Liver (tissue), 9 donors: ENCODE results near the gene FMOD. TPM values are rescaled to one million over a fixed set of nuclear protein-coding genes. Genes with fewer than 3 reads are reported as not detected.

ENCODE experiments used
- DNase-seq: peaks from one replicate; pipeline ENCODE4 v3.0.0-alpha.2; 2017; ENCODE audit warnings: low spot score
- H3K27ac ChIP-seq, 2 donors: one replicate each; pipeline ENCODE4 v1.7.0; 2013; ENCODE audit warnings: inconsistent platforms in 2 of 2, low read length in 2 of 2, control low read depth in 1 of 2, low read depth in 1 of 2, mild to moderate bottlenecking in 1 of 2
- H3K27me3 ChIP-seq, 4 donors: one replicate each; pipeline versions ENCODE4 v1.6.1 to v1.7.0; 2013; ENCODE audit warnings: low read length in 3 of 4, inconsistent platforms in 1 of 4, mild to moderate bottlenecking in 1 of 4, moderate library complexity in 1 of 4; ENCODE audit not compliant: control insufficient read depth in 4 of 4, insufficient read depth in 4 of 4
- H3K36me3 ChIP-seq, 4 donors: one replicate each; pipeline versions ENCODE4 v1.6.1 to v1.7.0; 2013; ENCODE audit warnings: low read length in 3 of 4, mild to moderate bottlenecking in 3 of 4, low read depth in 1 of 4, moderate library complexity in 1 of 4; ENCODE audit not compliant: control insufficient read depth in 4 of 4, insufficient read depth in 3 of 4
- H3K4me1 ChIP-seq, 4 donors: one replicate each; pipeline versions ENCODE4 v1.6.1 to v1.7.0; 2013; ENCODE audit warnings: low read length in 3 of 4, mild to moderate bottlenecking in 3 of 4, moderate library complexity in 1 of 4; ENCODE audit not compliant: control insufficient read depth in 4 of 4, insufficient read depth in 4 of 4
- H3K4me3 ChIP-seq, 3 donors: one replicate each; pipeline versions ENCODE4 v1.6.1 to v1.7.0; 2013; ENCODE audit warnings: low read length in 3 of 3, control low read depth in 1 of 3, low read depth in 1 of 3, mild to moderate bottlenecking in 1 of 3
- H3K9ac ChIP-seq, 2 donors: one replicate each; pipeline ENCODE4 v1.7.0; 2013; ENCODE audit warnings: low read length in 2 of 2, mild to moderate bottlenecking in 2 of 2, moderate library complexity in 2 of 2, control low read depth in 1 of 2, low read depth in 1 of 2
- H3K9me3 ChIP-seq, 4 donors: one replicate each; pipeline versions ENCODE4 v1.6.1 to v1.7.0; 2013; ENCODE audit warnings: low read length in 3 of 4; ENCODE audit not compliant: control insufficient read depth in 4 of 4
- EGR1 ChIP-seq, 2 donors: IDR thresholded peaks; 2 replicates each; pipeline ENCODE4 v1.6.1; 2016 to 2018; ENCODE audit warnings: antibody characterized with exemption in 2 of 2, low read depth in 2 of 2
- FOXA1 ChIP-seq: IDR thresholded peaks from 2 replicates; pipeline ENCODE4 v1.6.1; 2016; ENCODE audit warnings: antibody characterized with exemption
- FOXA2 ChIP-seq: IDR thresholded peaks from 2 replicates; pipeline ENCODE4 v1.6.1; 2016; ENCODE audit warnings: antibody characterized with exemption
- HNF4A ChIP-seq, 2 donors: conservative IDR thresholded peaks; 2 replicates each; pipeline ENCODE4 v1.6.1; 2016; ENCODE audit warnings: antibody characterized with exemption in 2 of 2, mild to moderate bottlenecking in 2 of 2
- HNF4G ChIP-seq: IDR thresholded peaks from 2 replicates; pipeline ENCODE4 v1.6.1; 2016; ENCODE audit warnings: antibody characterized with exemption
- JUND ChIP-seq, 2 donors: IDR thresholded peaks; 2 replicates each; pipeline ENCODE4 v1.6.1; 2016; ENCODE audit warnings: antibody characterized with exemption in 2 of 2
- MAX ChIP-seq: IDR thresholded peaks from 2 replicates; pipeline ENCODE4 v1.6.1; 2016; ENCODE audit warnings: antibody characterized with exemption
- NR2F2 ChIP-seq: IDR thresholded peaks from 2 replicates; pipeline ENCODE4 v1.6.1; 2016; ENCODE audit warnings: antibody characterized with exemption
- RAD21 ChIP-seq, 2 donors: IDR thresholded peaks; 2 replicates each; pipeline ENCODE4 v1.6.1; 2016; ENCODE audit warnings: antibody characterized with exemption in 2 of 2, mild to moderate bottlenecking in 2 of 2
- RXRA ChIP-seq, 2 donors: IDR thresholded peaks; 2 replicates each; pipeline ENCODE4 v1.6.1; 2017 to 2018; ENCODE audit warnings: antibody characterized with exemption in 2 of 2, mild to moderate bottlenecking in 1 of 2
- SP1 ChIP-seq: IDR thresholded peaks from 2 replicates; pipeline ENCODE4 v1.6.1; 2018; ENCODE audit warnings: antibody characterized with exemption, mild to moderate bottlenecking
- TAF1 ChIP-seq: conservative IDR thresholded peaks from 2 replicates; pipeline ENCODE4 v1.6.1; 2016; ENCODE audit warnings: antibody characterized with exemption, mild to moderate bottlenecking
- YY1 ChIP-seq: IDR thresholded peaks from 2 replicates; pipeline ENCODE4 v1.6.1; 2016; ENCODE audit warnings: antibody characterized with exemption, mild to moderate bottlenecking
- WGBS: extraction: QIAGEN DNeasy Blood & Tissue Kit; methylation state at CpG from one replicate; pipeline ENCODE4 v1.1.7; 2013; 5-methylcytosine and 5-hydroxymethylcytosine counted together
- polyA plus RNA-seq, 2 donors: library from polyadenylated mRNA; stranded (reverse) in 1 of 2; unstranded in 1 of 2; fragments of 200-250 nt in 1 of 2; fragments of >200 nt in 1 of 2; fragmentation: Nextera tagmentation in 1 of 2; extraction: Ambion mirVana in 1 of 2; gene quantifications; one replicate each; pipeline versions ENCODE4 v1.2.1 to v1.2.3, GENCODE V29; 2013 to 2015
- total RNA-seq, 2 donors: library from RNA; depleted of rRNA; stranded (reverse); fragments of >200 nt; gene quantifications; one replicate each; pipeline ENCODE4 v1.2.3, GENCODE V29; 2014
- TF ChIP-seq, protein P1 (sequence below): IDR thresholded peaks from 2 replicates; pipeline ENCODE4 v1.6.1; 2016; ENCODE audit warnings: antibody characterized with exemption
- TF ChIP-seq, protein P2 (sequence below): IDR thresholded peaks from 2 replicates; pipeline ENCODE4 v1.6.1; 2016; ENCODE audit warnings: antibody characterized with exemption
- TF ChIP-seq, protein P3 (sequence below): fragments of 150-350 bp; IDR thresholded peaks from 2 replicates; pipeline ENCODE4 v1.5.1; 2017; ENCODE audit warnings: improper control_type of control experiment, low read depth, low read length; ENCODE audit not compliant: missing input control
- donor health status: healthy.
- donor health status: healthy.
- donor health status: healthy.
- donor health status: healthy.
- donor health status: healthy.

FMOD gene
- total and polyA plus RNA-seq, 4 donors: 1.0 to 7.0 (median 2.4) TPM

GRCh38 chr1:203304391-203304918 lies 46.5 kb downstream of the FMOD start:
- TF ChIP-seq EGR1 (IDR thresholded peaks at IDR 0.05; ENCODE audit: low read depth in 2 of 2) (no peak), RXRA (IDR thresholded peaks at IDR 0.05) (no peak), YY1 (peak; percentile 7)
- TF ChIP-seq, protein P1, sequence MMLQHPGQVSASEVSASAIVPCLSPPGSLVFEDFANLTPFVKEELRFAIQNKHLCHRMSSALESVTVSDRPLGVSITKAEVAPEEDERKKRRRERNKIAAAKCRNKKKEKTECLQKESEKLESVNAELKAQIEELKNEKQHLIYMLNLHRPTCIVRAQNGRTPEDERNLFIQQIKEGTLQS: no peak
- Histone ChIP-seq H3K36me3 (no peaks in the 10 kb centered on the region), H3K4me1 (peaks cover 0 to 11% (median 3%) of the 10 kb centered on the region in 4 donors), H3K27me3 (no peaks in the 10 kb centered on the region), H3K4me3 (peak overlapping the region in 1 of 3 donors; percentile 27), H3K9me3 (no peaks in the 10 kb centered on the region), H3K9ac (peak overlapping the region; percentile 90 to 98), H3K27ac (peak overlapping the region; percentile 82 to 92)
- DNase-seq: no peak
- WGBS: 80% methylated on average over 9 of the region's 9 CpGs

- no peaks in the 10 kb centered on the region for H3K9me3 ChIP-seq
- H3K9ac ChIP-seq: no peak overlapping the region
- no peak for DNase-seq
- H3K27ac ChIP-seq: no peak overlapping the region
- H3K4me1 ChIP-seq: peaks cover 0 to 5% (median 1%) of the 10 kb centered on the region in 4 donors
- H3K27me3 ChIP-seq: no peaks in the 10 kb centered on the region
- 88% methylated on average over 3 of the region's 3 CpGs for WGBS
- H3K4me3 ChIP-seq: no peak overlapping the region
- TF ChIP-seq JUND (IDR thresholded peaks at IDR 0.05): no peak
- TF ChIP-seq HNF4G: no peak
- no peak for TF ChIP-seq FOXA2
- TF ChIP-seq NR2F2: no peak
- TF ChIP-seq TAF1: no peak
- no peak for TF ChIP-seq RXRA (IDR thresholded peaks at IDR 0.05)
- TF ChIP-seq RAD21 (IDR thresholded peaks at IDR 0.05): no peak
- TF ChIP-seq, protein P1: no peak
- TF ChIP-seq, protein P2, sequence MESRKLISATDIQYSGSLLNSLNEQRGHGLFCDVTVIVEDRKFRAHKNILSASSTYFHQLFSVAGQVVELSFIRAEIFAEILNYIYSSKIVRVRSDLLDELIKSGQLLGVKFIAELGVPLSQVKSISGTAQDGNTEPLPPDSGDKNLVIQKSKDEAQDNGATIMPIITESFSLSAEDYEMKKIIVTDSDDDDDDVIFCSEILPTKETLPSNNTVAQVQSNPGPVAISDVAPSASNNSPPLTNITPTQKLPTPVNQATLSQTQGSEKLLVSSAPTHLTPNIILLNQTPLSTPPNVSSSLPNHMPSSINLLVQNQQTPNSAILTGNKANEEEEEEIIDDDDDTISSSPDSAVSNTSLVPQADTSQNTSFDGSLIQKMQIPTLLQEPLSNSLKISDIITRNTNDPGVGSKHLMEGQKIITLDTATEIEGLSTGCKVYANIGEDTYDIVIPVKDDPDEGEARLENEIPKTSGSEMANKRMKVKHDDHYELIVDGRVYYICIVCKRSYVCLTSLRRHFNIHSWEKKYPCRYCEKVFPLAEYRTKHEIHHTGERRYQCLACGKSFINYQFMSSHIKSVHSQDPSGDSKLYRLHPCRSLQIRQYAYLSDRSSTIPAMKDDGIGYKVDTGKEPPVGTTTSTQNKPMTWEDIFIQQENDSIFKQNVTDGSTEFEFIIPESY: no peak
- TF ChIP-seq YY1: no peak
- TF ChIP-seq HNF4A (conservative IDR thresholded peaks at IDR 0.05): no peak
- TF ChIP-seq MAX: no peak
- no peak for TF ChIP-seq FOXA1
- no peak for TF ChIP-seq SP1
- TF ChIP-seq EGR1 (IDR thresholded peaks at IDR 0.05; ENCODE audit: low read depth in 2 of 2): no peak
- TF ChIP-seq, protein P3, sequence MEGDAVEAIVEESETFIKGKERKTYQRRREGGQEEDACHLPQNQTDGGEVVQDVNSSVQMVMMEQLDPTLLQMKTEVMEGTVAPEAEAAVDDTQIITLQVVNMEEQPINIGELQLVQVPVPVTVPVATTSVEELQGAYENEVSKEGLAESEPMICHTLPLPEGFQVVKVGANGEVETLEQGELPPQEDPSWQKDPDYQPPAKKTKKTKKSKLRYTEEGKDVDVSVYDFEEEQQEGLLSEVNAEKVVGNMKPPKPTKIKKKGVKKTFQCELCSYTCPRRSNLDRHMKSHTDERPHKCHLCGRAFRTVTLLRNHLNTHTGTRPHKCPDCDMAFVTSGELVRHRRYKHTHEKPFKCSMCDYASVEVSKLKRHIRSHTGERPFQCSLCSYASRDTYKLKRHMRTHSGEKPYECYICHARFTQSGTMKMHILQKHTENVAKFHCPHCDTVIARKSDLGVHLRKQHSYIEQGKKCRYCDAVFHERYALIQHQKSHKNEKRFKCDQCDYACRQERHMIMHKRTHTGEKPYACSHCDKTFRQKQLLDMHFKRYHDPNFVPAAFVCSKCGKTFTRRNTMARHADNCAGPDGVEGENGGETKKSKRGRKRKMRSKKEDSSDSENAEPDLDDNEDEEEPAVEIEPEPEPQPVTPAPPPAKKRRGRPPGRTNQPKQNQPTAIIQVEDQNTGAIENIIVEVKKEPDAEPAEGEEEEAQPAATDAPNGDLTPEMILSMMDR: no peak
- H3K36me3 ChIP-seq: no peaks in the 10 kb centered on the region
These were observed 48.0 kb downstream of the FMOD start for GRCh38 chr1:203302894-203303293.
